ENCODE results near the gene SP9.

SP9 gene

DNA sequence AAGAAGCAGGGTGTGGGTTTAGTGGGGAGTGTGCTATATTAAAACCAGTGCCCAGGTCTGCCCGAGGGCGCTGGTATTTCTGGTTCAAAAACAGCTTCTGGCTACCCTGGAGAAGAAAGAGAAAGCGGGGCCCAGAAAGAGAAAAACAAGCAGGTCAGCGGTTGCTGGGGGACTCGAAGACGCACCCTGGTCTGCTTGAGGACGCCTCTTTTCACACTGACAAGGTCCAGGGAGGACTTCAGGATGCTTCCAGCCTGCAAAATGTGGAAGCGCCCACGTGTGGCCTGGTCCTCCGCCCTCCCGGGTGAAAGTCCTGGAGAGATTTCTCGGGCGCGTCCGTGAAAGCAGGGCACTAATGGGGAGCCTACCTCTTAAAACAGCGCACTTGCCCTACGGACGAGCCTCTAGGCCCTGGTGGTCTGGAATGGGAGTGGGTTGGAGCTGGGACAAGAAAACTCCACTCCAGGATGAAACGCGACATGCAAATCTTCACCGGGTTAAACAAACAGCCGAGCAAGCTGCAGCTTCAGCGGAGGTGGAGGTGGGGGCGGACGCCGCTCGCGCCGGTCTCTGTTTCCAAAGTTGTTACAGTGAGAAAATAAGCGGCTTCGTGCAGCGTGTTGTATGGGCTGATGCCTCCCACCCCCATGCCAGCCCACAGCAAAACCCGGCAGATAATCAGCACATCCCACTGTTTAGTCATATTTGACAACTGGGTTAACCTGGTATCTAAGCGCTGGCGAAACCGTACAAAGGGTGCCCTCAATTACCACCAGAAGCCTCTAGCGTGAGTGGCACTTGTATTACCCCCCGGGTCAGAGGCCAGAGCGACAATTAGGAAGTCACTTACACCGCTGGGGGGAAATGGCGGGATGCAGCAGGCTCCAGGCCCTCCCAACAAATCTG lies 1.1 kb upstream of the SP9 start:
- peak; percentile 39 for DNase-seq

DNA sequence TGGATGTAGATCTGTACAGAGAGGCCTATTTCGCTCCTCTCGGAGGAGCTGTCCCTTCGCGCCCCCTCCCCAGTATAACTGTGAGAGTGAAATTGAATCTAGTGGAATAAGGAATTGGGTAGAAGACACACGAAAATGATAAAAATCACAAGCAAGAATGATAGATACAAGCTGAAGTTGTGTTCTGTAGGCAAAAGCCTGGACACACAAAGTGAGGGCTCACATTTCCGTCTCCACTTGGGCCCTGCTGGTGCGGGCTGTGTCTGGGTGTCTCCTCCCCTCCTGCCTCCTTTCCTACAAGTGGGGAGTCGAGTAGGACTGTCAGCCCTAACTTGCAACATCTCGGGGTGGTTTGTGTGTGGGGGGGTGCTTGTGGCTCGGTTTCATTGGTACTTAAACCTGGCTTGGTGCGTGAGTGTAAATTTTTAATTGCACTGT lies 457 bp upstream of the SP9 start:
- DNase-seq: no peak

DNA sequence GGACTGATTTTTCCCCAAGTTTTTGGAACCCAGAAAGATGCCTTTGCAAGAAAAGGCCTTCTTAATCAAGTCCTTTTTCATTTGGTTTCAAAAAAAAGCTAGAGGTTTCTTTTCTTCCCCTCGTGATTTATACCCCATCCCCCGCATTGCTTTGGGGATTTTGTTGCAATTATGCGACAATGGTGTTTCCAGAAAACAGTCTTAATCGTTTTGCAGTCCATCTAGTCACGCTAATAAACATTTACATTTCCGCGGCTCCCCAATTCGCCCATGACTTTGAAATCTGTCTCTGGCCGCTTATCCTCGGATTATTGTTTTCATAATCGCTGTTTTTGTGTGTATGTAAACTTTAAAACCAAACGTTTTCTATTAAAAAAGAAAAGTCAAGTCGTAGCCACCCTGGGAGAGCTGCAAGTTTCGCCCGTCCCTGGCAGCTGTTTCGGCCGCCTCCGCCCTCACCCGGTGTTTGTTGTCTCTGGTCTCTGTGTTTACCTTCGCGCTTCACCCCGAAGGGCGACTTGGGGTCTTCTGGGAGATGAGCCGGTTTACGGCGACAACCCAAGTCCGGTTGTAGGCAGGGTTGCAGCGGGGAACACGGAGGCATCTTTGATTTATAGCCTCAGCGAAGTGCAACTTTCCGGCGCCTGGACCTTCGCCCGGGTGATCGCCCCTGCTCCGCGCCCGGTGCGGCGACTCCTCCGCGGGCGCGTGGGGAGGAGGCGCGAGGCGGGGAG lies 667 bp downstream of the SP9 start:
- DNase-seq: peak; percentile 38

DNA sequence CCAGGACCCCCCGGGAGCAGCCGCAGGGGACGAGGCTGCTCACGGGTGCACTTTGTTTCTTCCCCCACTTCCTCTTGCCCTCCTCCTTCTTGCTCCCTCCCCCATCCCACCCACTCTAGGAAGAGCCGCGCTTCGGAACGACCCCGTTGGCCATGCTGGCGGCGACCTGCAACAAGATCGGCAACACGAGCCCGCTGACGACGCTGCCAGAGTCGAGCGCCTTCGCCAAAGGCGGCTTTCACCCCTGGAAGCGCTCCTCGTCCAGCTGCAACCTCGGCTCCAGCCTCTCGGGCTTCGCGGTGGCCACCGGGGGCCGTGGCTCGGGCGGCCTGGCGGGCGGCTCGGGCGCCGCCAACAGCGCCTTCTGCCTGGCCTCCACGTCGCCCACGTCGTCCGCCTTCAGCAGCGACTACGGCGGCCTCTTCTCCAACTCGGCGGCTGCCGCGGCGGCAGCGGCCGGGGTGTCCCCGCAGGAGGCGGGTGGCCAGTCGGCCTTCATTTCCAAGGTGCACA lies 1.3 kb downstream of the SP9 start:
- peak; percentile 55 for DNase-seq

DNA sequence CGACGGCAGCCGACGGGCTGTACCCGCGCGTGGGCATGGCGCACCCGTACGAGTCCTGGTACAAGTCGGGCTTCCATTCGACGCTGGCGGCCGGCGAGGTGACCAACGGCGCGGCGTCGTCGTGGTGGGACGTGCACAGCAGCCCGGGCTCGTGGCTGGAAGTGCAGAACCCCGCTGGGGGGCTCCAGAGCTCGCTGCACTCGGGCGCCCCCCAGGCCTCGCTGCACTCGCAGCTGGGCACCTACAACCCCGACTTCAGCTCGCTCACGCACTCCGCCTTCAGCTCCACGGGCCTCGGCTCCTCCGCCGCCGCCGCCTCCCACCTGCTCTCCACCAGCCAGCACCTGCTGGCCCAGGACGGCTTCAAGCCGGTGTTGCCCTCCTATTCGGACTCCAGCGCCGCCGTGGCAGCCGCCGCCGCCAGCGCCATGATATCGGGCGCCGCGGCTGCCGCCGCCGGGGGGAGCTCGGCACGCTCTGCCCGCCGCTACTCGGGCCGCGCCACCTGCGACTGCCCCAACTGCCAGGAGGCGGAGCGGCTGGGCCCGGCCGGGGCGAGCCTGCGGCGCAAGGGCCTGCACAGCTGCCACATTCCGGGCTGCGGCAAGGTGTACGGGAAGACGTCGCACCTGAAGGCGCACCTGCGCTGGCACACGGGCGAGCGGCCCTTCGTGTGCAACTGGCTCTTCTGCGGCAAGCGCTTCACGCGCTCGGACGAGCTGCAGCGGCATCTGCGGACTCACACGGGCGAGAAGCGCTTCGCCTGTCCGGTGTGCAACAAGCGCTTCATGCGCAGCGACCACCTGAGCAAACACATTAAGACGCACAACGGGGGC lies 2.0 kb downstream of the SP9 start:
- peak; percentile 68 for DNase-seq

DNA sequence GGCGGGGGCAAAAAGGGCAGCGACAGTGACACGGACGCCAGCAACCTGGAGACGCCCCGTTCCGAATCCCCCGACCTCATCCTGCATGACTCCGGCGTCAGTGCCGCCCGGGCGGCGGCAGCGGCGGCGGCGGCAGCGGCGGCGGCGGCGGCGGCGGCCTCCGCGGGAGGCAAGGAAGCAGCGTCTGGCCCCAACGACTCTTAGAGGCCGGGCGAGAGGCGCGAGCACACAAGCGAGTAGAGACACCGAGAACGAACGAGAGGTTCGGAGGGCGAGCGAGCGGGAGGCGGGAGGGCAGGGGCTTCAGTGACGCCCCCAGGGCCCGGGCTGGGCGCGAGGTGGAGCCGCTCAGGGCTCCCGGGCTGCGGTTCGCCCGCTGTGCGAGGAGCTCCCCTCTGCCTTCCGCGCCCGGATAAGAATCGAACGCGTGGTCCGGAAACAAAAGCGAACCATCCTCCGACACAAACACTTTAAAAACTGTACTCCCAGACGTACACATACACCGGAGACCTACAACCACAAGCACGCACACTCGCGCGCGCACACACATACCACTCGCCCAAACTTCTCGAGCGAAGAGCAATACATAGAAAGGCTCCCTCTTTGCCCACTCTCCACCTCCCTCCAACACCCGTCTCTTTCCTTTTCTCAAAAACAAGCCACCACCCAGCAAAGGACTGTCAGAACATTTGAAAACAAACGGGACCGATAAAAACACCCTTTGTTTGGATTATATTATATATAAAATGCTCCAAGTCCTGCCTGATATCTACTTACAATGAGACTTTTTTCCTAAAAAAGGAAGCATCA lies 2.8 kb downstream of the SP9 start:
- peak; percentile 54 for DNase-seq

DNA sequence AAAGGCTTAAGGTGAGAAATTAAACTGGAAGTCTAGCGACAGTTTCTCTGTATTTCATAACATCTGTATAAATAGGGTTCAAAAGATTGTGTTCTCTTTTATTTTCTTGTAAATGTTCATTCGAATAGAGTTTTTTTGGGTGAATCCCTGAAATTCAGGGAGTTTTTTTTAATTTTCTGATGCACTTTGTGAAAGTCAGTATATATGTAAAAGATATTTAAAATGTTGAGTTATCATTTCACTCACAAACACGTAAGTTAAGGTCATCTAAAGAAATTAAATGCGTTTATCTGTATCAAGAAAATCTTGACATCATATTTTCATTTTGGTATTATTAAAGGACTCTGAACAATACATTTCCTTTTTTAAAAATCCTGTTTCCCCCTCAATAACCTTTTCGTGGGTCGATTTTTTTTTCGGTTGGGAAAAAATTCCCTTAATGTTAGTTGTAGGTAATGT lies 3.4 kb downstream of the SP9 start:
- DNase-seq: no peak

DNA sequence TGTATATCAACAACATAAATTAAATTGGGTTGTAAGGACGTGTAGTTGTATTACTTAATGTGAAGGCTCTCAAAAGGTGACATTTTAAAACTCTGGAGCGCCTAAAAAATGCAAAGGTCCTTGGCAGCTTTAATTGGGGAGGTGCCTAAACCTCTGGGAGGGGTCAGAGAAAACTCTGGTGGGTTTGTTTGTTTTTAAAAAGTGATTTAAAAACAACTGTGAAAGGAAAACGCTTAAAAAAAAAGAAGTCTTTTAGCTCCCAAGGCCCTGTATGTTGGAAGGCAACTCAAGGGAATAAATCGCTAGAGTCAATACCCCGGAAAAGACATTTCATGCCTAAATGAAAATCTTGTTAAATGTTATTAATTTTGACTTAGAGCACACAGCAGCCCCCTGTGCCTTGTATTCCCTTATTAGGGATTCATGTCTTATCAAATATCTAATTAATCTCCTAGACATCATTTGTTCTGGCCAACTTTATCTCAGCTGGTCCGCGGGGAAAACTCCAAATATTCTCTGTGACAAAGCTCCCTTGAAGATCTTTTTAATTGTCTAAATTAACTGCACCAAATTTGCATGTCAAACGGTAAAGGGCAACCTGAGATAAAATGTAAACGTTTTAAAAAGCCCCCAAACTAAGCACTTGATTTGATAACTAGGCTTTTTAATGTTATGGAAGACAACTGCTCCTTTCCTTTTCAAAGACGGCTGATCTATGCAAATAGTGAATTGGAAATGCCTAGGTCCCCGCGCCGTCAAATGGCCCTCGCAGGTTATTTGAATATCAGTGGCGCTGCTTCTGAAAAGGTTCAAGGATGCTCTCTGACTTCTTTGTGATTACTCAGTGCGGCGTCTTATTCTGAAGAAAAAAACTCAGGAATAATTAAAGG lies 4.2 kb downstream of the SP9 start:
- no peak for DNase-seq

DNA sequence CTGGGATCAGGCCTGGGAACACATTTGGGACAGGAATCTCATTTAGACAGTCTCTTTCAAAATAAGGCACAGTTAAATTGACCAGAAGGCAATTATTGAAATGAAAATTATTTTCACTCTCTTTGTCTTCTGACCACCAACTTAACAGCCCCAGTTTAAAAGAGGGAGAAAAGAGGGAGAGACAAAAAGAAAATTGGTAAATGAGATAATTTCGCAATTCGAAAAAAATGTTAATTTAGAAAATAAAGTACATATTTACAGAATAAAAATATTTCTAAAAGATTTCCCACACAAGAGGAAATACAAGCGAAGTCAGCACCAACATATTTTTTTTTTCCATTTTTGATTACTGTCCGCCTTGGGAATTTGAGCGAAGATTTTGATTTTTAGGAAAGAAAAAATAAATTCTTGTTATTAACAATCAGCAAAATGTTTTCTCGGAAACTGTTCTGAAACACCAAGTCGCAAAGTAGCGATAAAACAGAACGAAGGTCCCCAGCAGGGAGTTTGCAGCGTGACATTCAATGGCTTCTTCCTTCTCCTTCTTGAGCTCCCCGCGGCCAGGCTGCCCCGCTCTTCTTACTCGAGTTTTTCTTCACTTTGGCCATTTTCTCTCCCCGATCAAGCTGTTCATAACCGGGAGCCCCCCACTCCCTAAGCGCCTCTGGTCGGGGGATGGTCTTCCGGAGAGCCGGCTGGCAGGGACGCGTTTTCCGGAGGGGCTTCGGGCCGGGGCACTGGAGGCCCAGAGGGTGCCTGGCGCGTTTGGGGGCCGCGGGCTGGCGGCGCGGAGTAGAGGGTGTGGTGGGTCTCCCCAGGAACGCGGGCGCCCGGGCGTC lies 5.0 kb downstream of the SP9 start:
- peak; percentile 25 for DNase-seq

DNA sequence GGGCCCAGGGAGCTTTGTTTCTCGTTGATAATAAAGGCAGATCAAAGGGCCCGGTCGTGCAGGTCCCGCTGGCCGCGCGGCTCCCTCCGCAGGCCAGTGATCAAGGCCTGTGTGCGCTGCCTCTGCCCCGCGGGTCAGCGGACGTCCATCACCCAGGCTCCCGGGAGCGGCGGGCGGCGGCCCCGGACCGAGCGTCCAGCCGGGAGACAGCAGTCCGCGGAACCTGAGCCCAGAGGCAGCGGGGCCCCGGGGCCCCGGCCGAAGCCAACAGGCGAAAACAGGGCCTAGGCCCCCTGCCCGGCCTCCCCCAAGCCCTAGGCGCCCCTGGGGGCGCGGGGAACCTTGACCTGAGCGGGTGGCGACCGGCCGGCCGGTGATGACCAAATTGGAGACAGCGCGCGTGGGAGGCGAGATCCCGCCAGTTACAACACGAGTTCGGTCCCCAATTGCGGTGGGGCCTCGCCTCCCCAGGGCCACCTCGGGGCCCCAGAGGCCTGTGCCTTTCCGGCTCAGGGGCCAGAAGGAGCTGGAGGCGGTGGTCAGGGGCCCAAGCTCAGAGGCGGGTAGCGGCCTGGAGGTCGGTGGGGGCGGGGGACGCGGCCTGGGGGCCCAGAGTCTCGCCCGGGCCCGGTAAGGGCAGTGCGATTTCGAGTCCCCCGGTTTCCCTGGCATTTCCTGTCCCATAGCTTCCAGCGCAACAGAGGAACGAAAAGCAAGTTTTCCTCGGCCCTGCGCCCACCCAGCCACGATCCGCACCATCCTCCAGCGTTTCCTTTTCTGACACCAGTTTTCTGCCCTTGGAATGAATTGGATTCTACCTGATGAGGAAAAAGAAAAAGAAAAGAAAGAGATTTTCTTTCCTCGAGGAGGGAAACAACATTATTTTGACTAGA lies 5.9 kb downstream of the SP9 start:
- peak; percentile 33 for DNase-seq

DNA sequence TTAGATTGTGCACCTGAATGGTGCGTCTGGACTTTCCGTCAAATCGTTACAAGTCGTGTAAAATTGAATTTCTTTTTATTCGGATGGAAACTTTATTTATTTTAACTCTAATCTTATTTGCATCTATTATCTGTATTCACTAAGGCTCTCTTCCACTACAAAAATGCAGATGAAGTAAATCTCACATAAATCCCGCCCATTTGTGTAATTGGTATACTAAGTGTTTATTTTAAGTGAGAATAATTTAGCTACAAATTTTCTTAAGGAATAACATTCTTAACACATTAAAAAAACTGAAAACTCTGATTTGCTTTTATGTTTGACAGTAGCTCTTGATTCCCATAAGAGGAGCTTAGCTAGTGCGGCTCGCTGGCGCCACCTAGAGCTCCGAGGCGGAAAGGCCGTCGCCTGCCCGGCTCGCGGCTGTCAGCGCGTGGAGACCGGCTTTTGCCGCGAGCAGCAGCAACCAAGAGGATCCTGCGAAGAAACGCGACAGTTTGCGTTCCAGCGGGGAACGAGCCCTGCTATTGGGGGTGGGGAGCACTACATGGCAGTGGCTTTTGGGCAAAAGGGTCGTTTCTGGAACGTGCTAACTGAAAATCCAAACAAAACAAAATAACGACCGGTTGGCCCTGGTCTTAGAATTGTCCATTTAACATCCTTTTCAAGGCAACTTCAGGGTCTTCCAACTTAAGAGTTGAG lies 6.7 kb downstream of the SP9 start:
- DNase-seq: peak; percentile 94

DNA sequence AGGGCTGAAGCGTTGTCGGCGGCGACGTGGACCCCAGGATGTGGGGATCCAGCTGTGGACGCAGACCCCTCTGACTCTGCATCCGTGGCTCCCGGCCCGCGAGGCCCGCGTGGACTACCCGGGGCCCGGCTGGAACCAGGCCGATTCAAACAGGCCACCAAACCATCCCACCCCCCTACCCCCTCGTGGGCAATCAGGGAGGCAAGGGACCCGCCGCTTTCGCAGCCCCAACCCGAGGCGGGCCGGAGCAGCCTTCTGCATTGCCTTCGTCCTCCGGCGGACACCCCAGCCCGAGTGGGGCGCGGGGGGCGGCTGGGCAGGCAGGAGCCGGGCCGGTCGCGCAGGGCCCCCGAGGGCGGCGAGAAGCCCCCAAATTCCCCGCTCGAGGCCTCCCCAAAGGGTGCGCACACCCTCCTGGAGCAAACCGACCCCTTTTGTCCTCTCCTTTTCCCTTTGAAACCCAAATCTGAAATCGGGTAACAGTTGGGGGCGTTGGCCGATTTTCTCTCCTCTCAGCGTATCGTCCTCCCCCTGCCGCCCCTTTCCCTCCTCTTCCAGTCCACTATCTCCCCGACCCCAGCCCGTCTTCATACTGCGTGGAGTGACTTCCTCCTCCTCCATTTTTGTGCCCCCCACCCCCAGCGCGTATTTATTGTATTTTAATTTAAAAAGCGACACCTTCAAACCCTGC lies 7.4 kb downstream of the SP9 start:
- DNase-seq: peak; percentile 36

DNA sequence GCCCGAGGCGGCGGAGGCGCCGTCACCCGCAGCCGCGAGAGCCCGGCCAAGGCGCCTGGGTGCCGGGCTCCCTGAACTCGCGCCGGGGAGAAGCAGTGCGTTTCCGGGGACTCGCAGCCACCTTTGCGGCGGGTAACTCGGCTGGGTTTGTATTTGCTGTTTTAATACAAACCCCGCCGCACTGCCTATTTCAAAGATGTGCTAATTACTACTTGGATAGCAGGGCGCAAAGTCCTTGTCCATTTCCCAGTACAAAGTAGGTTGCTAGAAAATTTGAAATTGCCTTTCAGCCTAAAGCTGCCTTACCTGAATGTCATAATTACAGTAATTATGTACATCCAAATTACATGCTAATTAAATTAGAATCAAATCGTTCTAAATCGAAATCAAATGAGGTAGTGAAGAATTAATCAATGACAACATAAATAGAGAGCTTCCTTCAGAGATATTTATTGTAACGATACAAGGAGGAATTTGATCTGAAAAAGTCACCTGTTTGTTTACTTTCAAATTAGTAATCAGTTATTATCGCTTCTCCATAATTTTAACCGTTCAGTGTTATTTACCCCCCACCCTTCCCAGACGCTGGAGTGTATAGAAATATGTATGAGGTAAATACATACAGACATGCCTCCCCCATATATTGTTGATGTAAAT lies 8.1 kb downstream of the SP9 start:
- peak; percentile 50 for DNase-seq

DNA sequence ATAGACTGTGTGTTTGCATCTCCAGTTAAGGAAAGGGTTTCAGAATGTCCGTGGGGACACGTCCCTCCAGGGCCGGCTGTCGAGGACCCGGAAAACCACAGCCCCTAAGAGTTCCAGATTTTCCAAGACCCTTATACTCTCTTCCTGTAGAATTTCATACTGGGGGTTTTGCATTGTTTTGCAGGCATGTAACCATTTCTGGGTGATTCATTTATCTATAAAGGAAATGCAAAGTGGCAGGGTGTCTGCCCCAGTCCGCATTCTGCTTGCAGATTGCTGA lies 8.5 kb downstream of the SP9 start:
- DNase-seq: no peak

DNA sequence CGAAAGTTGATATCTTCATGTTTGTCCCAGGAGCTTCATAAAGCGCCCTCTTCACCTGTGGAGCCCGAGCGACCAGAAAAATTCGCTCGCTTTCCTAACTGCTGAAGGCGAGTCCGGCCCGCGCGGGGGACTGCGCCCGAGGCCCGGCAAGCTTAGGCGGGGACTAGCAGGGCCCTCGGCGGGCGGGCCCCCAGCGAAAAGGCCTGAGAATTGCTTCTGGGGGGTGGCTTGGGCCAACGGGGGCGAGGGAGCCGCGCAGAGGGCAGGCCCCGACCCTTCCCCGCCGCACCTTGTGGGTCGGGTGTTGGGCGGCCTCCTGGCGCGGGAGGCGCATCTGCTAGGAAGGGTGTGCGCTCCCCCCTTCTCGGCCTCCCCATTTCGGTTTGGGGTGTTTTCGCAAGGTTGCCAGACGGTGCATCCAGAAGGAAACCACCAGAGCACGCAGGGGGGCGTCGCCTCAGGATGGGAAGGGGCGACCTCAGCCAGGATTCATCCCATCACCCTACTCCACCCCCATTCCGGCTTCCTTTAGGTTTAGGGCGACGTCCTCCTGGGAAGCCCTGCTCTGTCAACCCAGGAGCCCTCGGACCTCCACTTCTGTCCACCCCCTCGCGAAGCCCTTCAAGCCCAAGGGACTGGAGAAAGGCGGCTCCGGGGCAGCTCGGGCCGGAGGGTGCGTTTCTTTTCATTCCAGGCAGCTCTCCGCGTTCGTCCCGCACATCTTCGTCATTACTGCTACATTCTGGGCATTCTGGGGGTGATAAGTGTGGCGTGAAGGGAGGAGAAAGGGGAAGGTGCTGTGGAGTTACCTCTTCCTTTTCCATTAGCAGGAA lies 9.1 kb downstream of the SP9 start:
- peak; percentile 36 for DNase-seq

DNA sequence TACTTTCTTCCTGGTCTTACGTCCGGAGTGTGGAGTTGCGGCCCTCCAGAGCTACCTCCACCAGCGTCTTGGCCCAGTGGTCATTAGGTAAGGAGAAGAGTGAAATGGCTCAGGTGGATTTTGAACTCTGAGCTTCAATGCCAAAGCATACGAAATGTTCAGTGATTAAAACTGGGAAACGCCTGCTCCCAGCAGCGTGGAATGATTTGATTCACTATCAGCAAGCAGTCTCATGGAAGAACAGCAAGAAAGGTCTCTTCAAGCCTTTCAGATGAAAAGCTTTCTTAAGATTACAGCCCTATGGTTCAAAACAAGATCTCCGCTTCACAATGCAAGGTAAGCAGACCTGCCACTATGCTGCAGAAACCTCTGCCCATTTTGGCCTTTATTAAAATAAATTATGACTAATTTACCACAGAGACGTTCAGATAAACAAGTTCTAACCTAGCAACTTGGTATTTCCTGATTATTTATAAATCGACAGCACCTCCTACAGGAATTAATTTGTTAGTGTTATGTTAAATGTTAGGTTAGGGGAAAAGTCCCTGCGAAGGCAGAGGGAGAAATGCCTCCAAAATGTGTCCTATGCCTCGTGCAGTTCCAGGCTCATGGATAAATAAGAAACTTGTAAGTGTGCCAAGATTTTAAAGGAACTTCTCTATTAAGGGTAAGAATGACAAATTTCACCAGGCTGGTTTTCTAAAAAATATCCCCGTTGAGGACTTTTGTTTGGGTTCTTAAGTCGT lies 10.1 kb downstream of the SP9 start:
- DNase-seq: no peak
